GM06990 (cell line): ENCODE measurements around the gene KRT3.

ENCODE experiments used
- DNase-seq: peaks from one replicate; pipeline ENCODE4 v3.0.0-alpha.2; 2011; ENCODE audit not compliant: insufficient read length; ENCODE audit errors: extremely low read depth
- H3K27me3 ChIP-seq: replicated peaks from 2 replicates; pipeline ENCODE4 v1.6.0; 2011; ENCODE audit warnings: low read length; ENCODE audit not compliant: control insufficient read depth, insufficient read depth
- H3K36me3 ChIP-seq: 2 replicates; pipeline ENCODE4 v1.5.1; 2011; ENCODE audit warnings: low read length; ENCODE audit not compliant: control insufficient read depth, insufficient read depth
- H3K4me3 ChIP-seq: replicated peaks from 2 replicates; pipeline ENCODE4 v1.5.1; 2011; ENCODE audit warnings: low read depth, mild to moderate bottlenecking, control low read depth, low read length
- CTCF ChIP-seq: IDR thresholded peaks from 2 replicates; pipeline ENCODE4 v1.5.1; 2011; ENCODE audit warnings: low read length, control low read depth, mild to moderate bottlenecking, inconsistent platforms; ENCODE audit not compliant: insufficient read depth, poor library complexity, severe bottlenecking

Gene KRT3

GRCh38 chr12:52821071-52821730 lies 25.3 kb upstream of the KRT3 start:
- H3K4me3 ChIP-seq = no peak overlapping the region
- TF ChIP-seq CTCF = no peak
- DNase-seq = no peak
- H3K27me3 ChIP-seq = no peaks in the 10 kb centered on the region; the same call in none of the 2 replicates
- H3K36me3 ChIP-seq = no peaks in the 10 kb centered on the region

GRCh38 chr12:52820521-52820920 lies 24.6 kb upstream of the KRT3 start:
- no peak for DNase-seq
- Histone ChIP-seq H3K4me3 (no peak overlapping the region), H3K36me3 (no peaks in the 10 kb centered on the region), H3K27me3 (no peaks in the 10 kb centered on the region; the same call in none of the 2 replicates)
- TF ChIP-seq CTCF = no peak

GRCh38 chr12:52819731-52820510 lies 24.0 kb upstream of the KRT3 start:
- TF ChIP-seq CTCF = no peak
- no peaks in the 10 kb centered on the region; the same call in none of the 2 replicates for H3K27me3 ChIP-seq
- DNase-seq = no peak
- no peaks in the 10 kb centered on the region for H3K36me3 ChIP-seq
- H3K4me3 ChIP-seq = no peak overlapping the region

GRCh38 chr12:52818887-52819420 lies 23.0 kb upstream of the KRT3 start:
- H3K4me3 ChIP-seq = no peak overlapping the region
- H3K27me3 ChIP-seq = no peaks in the 10 kb centered on the region; the same call in none of the 2 replicates
- H3K36me3 ChIP-seq = no peaks in the 10 kb centered on the region
- TF ChIP-seq CTCF = no peak
- DNase-seq = no peak

GRCh38 chr12:52818388-52818787 lies 22.5 kb upstream of the KRT3 start:
- Histone ChIP-seq H3K27me3 (no peaks in the 10 kb centered on the region; the same call in none of the 2 replicates), H3K36me3 (no peaks in the 10 kb centered on the region), H3K4me3 (no peak overlapping the region)
- no peak for DNase-seq
- no peak for TF ChIP-seq CTCF
